ENCODE data around the gene GFRA3. TPM values are rescaled to one million over a fixed set of nuclear protein-coding genes. Genes with fewer than 3 reads are reported as not detected.

GFRA3 gene
- total RNA-seq, 1 experiment from 2014 or later: not detected

- no TSS peak for BruUV-seq (replicated peaks)
- CTCF ChIA-PET: interaction anchor here (0.6 to 6.3 kb wide), 20 partner anchors 8 to 1946 kb away, joined by 3 to 72 read pairs (median 4); partner anchors contain the start of gene GFRA3
- Mint-ChIP-seq H3K27ac (ENCODE audit: low read depth, unreplicated experiment) (no peak overlapping the region), H3K36me3 (ENCODE audit: insufficient read depth, unreplicated experiment) (no peaks in the 10 kb centered on the region), H3K4me1 (ENCODE audit: insufficient read depth, unreplicated experiment) (no peaks in the 10 kb centered on the region), H3K27me3 (ENCODE audit: insufficient read depth, unreplicated experiment) (no peaks in the 10 kb centered on the region), H3K9me3 (ENCODE audit: unreplicated experiment) (no peaks in the 10 kb centered on the region), H3K4me3 (ENCODE audit: unreplicated experiment) (no peak overlapping the region)
- POLR2A ChIA-PET: interaction anchor here (1.7 kb wide), 1 partner anchor 52 kb away, joined by 3 read pairs; no protein-coding TSS in a partner anchor
- peak; percentile 56 for TF ChIP-seq CTCF (IDR thresholded peaks at IDR 0.05; ENCODE audit: unreplicated experiment)
- intact Hi-C loops (cut with micrococcal nuclease): loop anchor here (1.0 kb wide), 2 partner anchors 61 to 103 kb away; no protein-coding TSS in a partner anchor
- peak; percentile 57 for DNase-seq (ENCODE audit: unreplicated experiment)
Observed at GRCh38 chr5:138282920-138283742, 8.7 kb upstream of the GFRA3 start.

GRCh38 chr5:138280915-138281314 is 6.5 kb upstream of the GFRA3 start:
- no peaks in the 10 kb centered on the region for H3K9me3 Mint-ChIP-seq (ENCODE audit: unreplicated experiment)
- ChIA-PET POLR2A (interaction anchor here (1.6 kb wide), 1 partner anchor 38 kb away, joined by 4 read pairs; no protein-coding TSS in a partner anchor), CTCF (interaction anchor here (0.5 to 6.3 kb wide), 9 partner anchors 9 to 940 kb away, joined by 3 to 72 read pairs (median 3); partner anchors contain the start of genes BRD8 and KIF20A)
- H3K4me1 Mint-ChIP-seq (ENCODE audit: insufficient read depth, unreplicated experiment): no peaks in the 10 kb centered on the region
- H3K27me3 Mint-ChIP-seq (ENCODE audit: insufficient read depth, unreplicated experiment): no peaks in the 10 kb centered on the region
- TF ChIP-seq CTCF (IDR thresholded peaks at IDR 0.05; ENCODE audit: unreplicated experiment): no peak
- no peak overlapping the region for H3K4me3 Mint-ChIP-seq (ENCODE audit: unreplicated experiment)
- no peak overlapping the region for H3K27ac Mint-ChIP-seq (ENCODE audit: low read depth, unreplicated experiment)
- no peak for DNase-seq (ENCODE audit: unreplicated experiment)
- no peaks in the 10 kb centered on the region for H3K36me3 Mint-ChIP-seq (ENCODE audit: insufficient read depth, unreplicated experiment)
- no TSS peak for BruUV-seq (replicated peaks)
- intact Hi-C loops (cut with micrococcal nuclease): no loop called here

GRCh38 chr5:138276402-138277054 is 2.1 kb upstream of the GFRA3 start:
- peak; percentile 11 for DNase-seq (ENCODE audit: unreplicated experiment)
- TF ChIP-seq CTCF (IDR thresholded peaks at IDR 0.05; ENCODE audit: unreplicated experiment): no peak
- Mint-ChIP-seq H3K27me3 (ENCODE audit: insufficient read depth, unreplicated experiment) (no peaks in the 10 kb centered on the region), H3K27ac (ENCODE audit: low read depth, unreplicated experiment) (no peak overlapping the region), H3K36me3 (ENCODE audit: insufficient read depth, unreplicated experiment) (no peaks in the 10 kb centered on the region), H3K4me1 (ENCODE audit: insufficient read depth, unreplicated experiment) (no peaks in the 10 kb centered on the region), H3K4me3 (ENCODE audit: unreplicated experiment) (no peak overlapping the region), H3K9me3 (ENCODE audit: unreplicated experiment) (no peaks in the 10 kb centered on the region)
- intact Hi-C loops (cut with micrococcal nuclease): no loop called here
- ChIA-PET CTCF (interaction anchor here (1.2 to 1.3 kb wide), 2 partner anchors 13 to 53 kb away, joined by 3 to 5 read pairs; no protein-coding TSS in a partner anchor), POLR2A (no interaction called here)
- BruUV-seq (replicated peaks): no TSS peak

- Mint-ChIP-seq H3K9me3 (ENCODE audit: unreplicated experiment) (no peaks in the 10 kb centered on the region), H3K27me3 (ENCODE audit: insufficient read depth, unreplicated experiment) (no peaks in the 10 kb centered on the region), H3K4me3 (ENCODE audit: unreplicated experiment) (no peak overlapping the region), H3K27ac (ENCODE audit: low read depth, unreplicated experiment) (no peak overlapping the region), H3K4me1 (ENCODE audit: insufficient read depth, unreplicated experiment) (no peaks in the 10 kb centered on the region), H3K36me3 (ENCODE audit: insufficient read depth, unreplicated experiment) (no peaks in the 10 kb centered on the region)
- no peak for TF ChIP-seq CTCF (IDR thresholded peaks at IDR 0.05; ENCODE audit: unreplicated experiment)
- intact Hi-C loops (cut with micrococcal nuclease): no loop called here
- BruUV-seq (replicated peaks): no TSS peak
- ChIA-PET CTCF (interaction anchor here (1.1 to 1.4 kb wide), 4 partner anchors 14 to 53 kb away, joined by 3 to 5 read pairs (median 4); no protein-coding TSS in a partner anchor), POLR2A (no interaction called here)
- DNase-seq (ENCODE audit: unreplicated experiment): no peak
Observed at GRCh38 chr5:138275895-138276294, 1.5 kb upstream of the GFRA3 start.
